T-helper 2 cell (primary cell): ENCODE measurements around the gene KRTAP6-3.

Source experiments
- DNase-seq, 5 experiments: peaks; one replicate each; pipeline versions ENCODE4 v3.0.0 to v3.0.0-alpha.2; 2012 to 2022

KRTAP6-3 gene

DNA sequence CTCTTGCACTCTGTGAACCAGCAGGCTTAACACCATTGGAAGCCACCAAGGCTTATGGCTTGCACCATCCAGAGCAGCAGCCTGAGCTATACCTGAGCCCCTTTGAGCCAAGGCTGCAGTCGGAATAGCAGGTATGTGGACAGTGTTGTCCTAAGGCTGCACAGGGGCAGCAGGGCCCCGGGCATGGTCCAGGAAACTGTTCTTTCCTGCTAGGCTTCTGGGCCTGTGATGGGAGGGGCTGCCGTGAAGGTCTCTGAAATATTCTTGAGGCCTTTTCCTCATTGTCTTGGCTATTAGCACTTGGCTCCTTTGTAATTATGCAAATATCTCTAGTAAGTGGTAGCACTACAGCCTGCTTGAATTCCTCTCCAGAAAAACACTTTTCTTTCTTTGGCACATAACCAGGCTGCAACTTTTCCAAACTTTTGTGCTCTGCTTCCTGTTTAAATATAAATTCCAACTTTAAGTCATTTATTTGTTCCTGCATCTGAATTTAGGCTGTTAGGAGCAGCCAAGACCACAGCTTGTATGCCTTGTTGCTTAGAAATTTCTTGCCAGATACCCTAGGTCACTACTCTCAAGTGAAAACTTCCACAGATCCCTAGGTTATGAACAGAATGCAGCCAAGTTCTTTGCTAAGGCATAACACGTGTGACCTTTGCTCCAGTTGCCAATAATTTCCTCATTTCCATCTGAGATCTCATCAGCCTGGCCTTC, 33.4 kb downstream of the KRTAP6-3 start:
- no peak for DNase-seq

DNA sequence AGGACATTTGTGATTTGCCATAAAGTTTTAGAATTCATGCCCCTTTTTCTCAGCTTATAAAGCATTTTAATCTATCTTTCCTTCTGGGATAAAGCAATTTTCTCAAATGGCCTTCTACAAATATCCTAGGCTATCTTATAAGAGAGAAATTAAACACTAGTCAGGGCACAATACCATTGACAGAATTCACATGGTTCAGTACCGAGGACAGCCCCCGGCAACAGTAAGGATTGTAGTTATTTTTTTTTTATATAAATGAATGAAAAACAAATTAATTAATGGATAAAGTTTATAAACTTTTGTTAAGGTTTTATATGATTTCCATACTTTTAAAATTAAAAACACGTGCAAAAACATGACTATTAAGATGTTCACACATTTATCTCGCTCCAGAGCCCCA, 35.9 kb downstream of the KRTAP6-3 start:
- DNase-seq = no peak

DNA sequence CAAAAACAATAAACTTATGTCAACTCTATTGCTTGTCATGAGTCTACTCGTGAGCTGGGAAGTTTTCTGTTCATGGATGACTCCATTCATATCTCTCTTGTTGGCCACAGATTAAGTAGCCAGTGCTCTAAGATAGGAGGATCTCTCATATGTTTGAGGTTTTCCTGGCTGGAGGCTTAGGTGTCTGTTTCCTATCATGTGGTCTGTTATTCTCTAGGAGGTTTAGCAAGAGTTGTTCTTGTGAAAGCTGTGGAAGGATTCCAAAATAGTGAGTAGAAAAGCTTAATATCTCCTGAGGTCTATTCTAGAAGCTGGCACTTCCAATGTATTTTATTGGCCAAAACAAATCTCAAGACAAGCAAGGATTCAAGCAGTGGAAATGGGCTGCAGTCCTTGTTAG, 37.0 kb downstream of the KRTAP6-3 start:
- no peak for DNase-seq

DNA sequence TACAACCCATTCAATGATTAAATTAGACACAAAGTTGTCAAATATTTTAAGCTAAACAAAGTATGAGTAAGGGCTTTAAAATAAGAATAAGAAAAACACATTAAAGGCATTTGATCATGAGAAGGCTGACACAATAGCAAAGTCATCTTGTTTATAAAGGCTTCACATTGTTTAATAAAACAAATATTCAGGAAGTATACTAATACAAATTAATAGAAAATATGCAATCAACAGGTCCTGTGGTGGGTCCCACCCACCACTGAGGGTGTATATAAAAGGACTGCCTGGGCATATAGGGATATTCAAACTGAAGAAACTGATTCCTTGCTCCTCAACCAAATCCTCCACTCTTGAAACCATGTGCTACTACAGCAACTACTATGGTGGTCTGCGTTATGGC, 42.7 kb downstream of the KRTAP6-3 start, which contains the start of gene KRTAP20-2:
Gene KRTAP20-2 (plus strand): TSS at position 301 of the 400 bp plus-strand sequence. CDS start 58 bp downstream, at position 359.
- DNase-seq = no peak

DNA sequence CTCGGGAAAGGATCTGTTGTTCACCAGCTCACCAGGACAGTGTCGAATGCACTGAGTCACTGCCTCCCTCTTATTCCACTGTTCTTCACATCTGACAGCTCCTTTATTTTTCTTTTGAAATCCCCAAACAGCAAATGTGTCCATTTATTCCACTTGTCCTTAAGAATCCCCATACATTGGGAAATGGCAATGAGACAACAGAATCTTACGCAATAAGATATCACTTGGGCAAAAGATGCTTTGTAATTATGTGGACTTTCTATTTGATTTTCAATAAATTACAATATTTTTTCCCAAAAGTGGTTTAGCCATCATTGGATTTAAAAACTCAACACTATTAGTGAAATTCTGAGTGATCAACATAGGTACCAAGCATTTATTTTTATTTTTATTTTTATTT, 46.4 kb downstream of the KRTAP6-3 start:
- no peak for DNase-seq

DNA sequence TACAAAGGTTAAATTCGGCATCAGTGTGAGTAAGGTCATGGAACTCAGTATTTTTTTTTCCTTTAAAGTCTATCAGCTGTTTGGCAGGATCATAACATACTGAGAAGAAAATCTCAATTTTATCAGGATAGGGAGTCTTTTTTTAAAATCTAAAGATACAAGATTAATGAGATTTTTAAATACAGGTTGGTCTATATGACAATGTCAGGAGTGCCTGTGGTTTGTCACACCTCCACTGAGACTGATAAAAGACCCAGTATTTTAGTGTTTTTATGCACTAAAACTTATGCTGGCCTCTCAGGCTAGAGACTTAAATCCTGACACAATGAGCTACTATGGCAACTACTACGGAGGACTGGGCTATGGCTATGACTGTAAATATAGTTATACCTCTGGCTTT, 50.3 kb downstream of the KRTAP6-3 start, which contains the start of gene KRTAP20-3:
Gene KRTAP20-3 (plus strand): TSS at position 301 of the 400 bp plus-strand sequence.
- no peak for DNase-seq
